Stimulated activated CD4-positive, alpha-beta T cell treated with anti-CD3 and anti-CD28 coated beads, TNF-alpha, amount 100 ng/mL, for 48 hours (primary cell): ENCODE data around the gene CCNJ.
A peak's percentile ranks its signal among the peaks of the same experiment; 100 is the strongest.

ENCODE experiments used
- DNase-seq, 3 donors: peaks; one replicate each; pipeline ENCODE4 v3.0.0-alpha.2; 2020; ENCODE audit warnings: low read depth in 3 of 3

The CCNJ gene

GRCh38 chr10:96056787-96057186 is 13.4 kb downstream of the CCNJ start:
- DNase-seq = no peak

GRCh38 chr10:96061232-96061631 is 17.8 kb downstream of the CCNJ start:
- DNase-seq = no peak

- DNase-seq = no peak
Observed at GRCh38 chr10:96072674-96073073, 29.3 kb downstream of the CCNJ start.

- no peak for DNase-seq
Observed at GRCh38 chr10:96073722-96074121, 30.3 kb downstream of the CCNJ start.

- no peak for DNase-seq
Observed at GRCh38 chr10:96074776-96075175, 31.4 kb downstream of the CCNJ start.

- DNase-seq = no peak
Observed at GRCh38 chr10:96075977-96076376, 32.6 kb downstream of the CCNJ start.

GRCh38 chr10:96077156-96077555 is 33.8 kb downstream of the CCNJ start:
- no peak for DNase-seq

GRCh38 chr10:96082153-96082552 is 38.8 kb downstream of the CCNJ start:
- DNase-seq = no peak

GRCh38 chr10:96082748-96083147 is 39.4 kb downstream of the CCNJ start:
- DNase-seq = no peak

GRCh38 chr10:96089116-96089515 is 45.7 kb downstream of the CCNJ start:
- no peak for DNase-seq

- peak; percentile 81 to 91 (median 82) for DNase-seq
Observed at GRCh38 chr10:96089670-96090462, 46.5 kb downstream of the CCNJ start.

GRCh38 chr10:96090463-96090800 is 47.0 kb downstream of the CCNJ start:
- no peak for DNase-seq

GRCh38 chr10:96092999-96093767 is 49.8 kb downstream of the CCNJ start:
- DNase-seq = no peak

GRCh38 chr10:96093948-96094347 is 50.6 kb downstream of the CCNJ start:
- DNase-seq = no peak

- no peak for DNase-seq
Observed at GRCh38 chr10:96096958-96097357, 53.6 kb downstream of the CCNJ start.

GRCh38 chr10:96097865-96098264 is 54.5 kb downstream of the CCNJ start:
- DNase-seq = no peak

- DNase-seq = no peak
Observed at GRCh38 chr10:96107623-96108038, 64.2 kb downstream of the CCNJ start.
